Measurements from ENCODE around the gene ABHD16B.

DNA sequence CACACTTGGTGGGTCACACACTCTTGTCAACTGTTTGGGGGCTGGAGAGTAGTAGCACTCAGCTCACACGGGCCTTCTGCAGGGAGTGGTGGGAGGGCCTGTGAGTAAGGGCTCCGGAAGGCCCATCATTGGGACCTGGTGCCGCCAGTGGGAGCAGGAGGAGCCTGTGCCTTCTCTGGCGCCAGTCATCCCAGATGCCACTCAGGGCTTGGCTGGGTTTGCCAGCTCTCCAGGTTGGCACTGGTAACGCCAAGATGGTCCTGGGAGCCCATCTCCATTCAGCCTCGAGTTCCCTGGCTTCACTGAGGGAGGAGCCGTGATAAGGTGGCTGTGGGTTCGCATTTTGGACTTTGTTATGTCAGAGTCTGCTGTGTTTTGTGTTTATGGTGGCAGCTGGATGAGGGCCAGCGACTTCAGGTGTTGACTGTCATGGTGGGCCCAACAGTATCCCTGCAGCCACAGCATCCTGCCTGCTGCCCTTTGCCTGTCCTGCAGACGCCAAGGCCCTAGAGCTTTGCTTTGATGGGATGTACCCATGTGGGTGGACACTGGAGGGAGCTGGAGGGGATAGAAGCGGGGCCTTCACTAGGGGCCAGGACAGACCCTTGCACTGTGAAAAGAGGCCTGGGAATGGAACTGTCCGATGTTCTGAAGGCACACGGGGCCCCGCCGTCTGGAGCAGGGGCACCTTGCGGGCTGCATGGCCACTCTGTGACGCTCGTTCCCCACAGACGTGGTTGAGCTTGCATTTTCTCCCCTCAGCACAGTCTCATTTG lies 20.3 kb downstream of the ABHD16B start:
- TF ChIP-seq CTCF (IDR thresholded peaks at IDR 0.05) (no peak), POLR2A (IDR thresholded peaks at IDR 0.05) (no peak)

Measured in Peyer's patch (tissue), 4 donors.